GM10266 (cell line): ENCODE results near the gene CHMP4B.

Experiments used
- DNase-seq: peaks from one replicate; pipeline ENCODE4 v3.0.0; 2012; ENCODE audit errors: extremely low spot score
- TF ChIP-seq, protein P1 (sequence below): IDR thresholded peaks from 2 replicates; pipeline ENCODE4 v1.5.1; 2012; ENCODE audit warnings: mild to moderate bottlenecking, low read depth; ENCODE audit not compliant: control insufficient read depth, insufficient read depth; ENCODE audit errors: missing control alignments

Gene CHMP4B

DNA sequence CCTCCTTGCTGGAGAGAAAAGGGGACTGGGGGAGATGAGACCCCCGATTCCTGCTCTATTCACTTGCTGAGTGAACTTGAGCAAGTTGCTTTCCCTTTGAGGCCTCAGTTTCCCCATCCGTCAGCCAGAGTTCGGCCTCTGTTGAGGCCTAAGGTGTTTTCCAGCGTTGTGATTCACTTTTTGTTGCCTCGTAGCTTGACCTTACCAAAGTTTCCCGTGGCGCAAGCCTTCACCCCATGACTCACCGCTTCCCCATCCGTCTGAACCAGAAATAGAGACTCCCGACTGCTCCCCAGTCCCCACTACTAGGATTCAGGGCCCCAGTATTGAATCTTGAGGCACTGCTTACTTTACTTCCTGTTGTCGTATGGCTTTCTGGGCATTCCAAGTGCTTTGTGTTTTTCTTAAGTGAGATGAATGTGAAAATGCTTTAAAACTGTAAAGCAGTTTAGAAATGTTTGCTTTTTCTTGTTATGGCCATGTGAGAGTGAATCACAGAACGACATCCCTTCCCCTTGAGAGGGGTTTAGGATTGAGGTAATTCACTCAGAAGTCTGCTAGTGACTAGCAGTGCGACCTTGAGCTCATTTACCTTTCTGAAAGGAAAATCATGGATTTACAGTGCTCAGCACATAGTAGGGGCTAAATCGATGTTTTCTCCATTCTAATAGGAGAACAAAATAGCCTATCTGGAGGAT is 1.2 kb downstream of the CHMP4B start:
- no peak for DNase-seq
- TF ChIP-seq, protein P1, sequence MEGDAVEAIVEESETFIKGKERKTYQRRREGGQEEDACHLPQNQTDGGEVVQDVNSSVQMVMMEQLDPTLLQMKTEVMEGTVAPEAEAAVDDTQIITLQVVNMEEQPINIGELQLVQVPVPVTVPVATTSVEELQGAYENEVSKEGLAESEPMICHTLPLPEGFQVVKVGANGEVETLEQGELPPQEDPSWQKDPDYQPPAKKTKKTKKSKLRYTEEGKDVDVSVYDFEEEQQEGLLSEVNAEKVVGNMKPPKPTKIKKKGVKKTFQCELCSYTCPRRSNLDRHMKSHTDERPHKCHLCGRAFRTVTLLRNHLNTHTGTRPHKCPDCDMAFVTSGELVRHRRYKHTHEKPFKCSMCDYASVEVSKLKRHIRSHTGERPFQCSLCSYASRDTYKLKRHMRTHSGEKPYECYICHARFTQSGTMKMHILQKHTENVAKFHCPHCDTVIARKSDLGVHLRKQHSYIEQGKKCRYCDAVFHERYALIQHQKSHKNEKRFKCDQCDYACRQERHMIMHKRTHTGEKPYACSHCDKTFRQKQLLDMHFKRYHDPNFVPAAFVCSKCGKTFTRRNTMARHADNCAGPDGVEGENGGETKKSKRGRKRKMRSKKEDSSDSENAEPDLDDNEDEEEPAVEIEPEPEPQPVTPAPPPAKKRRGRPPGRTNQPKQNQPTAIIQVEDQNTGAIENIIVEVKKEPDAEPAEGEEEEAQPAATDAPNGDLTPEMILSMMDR = no peak

DNA sequence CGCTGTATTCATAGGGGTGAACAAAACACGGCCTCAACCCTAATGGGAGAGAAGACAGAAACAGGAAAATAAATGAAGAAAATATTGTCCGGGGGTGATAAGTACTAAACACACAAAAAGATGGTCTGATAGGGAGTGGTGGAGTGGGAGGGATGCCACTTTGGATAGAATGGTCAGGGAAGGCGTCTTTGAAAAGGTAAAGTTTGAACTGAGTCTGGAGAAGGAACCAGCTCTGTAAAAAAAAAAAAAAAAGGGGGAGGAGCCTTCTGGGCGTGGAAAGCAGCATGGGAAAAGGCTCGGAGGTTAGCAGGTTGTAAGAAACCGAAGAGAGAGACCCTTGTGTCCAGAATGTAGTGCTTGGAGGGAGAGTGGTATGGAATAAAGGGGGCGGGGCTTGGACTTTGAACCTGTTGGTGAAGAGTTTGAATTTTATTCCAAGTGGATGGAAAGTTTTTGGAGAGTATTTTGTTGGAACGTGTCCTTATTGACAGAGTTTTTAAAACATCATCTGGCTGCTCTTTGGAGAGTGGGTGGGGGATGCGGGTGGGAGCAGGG is 1.8 kb downstream of the CHMP4B start:
- TF ChIP-seq, protein P1 = no peak
- DNase-seq = no peak

DNA sequence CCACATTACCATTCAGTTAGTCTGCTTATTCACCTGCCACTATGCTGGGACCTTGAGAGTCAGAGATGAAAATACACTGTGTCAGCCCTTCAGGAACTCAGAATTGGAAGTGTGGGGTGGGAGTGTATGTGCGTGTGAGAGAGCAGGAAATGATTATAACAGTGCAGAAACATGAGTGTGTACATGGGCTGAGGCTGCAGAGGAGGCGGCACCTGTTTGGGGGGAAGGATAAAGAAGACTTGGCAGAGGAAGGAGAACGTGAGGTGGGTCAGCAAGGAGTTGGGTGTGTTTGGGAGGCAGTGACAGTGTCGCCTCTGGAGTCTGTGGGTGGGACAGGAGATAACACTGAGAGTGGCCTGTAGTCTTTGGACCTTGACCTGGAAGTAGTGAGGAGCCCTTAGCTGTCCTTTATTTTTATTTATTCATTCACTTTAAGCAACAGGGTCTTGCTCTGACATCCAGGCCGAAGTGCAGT is 3.1 kb downstream of the CHMP4B start:
- TF ChIP-seq, protein P1 = no peak
- no peak for DNase-seq

DNA sequence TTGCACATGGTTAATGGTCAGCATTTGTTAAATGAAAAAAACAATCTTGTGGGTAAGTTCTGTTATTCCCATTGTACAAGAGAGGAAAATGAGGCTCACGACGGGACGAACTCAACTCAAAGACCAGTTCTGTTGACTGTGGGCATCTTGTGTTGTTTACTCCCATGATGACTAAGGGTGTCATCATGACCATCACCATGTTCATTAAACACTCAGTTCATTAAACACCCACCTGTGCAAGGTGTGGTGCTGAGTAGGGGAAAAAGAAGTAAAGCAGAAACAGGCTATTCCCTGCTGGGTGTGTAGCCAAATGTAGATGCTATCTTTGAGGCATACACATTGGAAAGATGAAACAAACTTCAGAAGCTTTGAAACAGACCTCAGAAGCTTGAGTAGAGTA is 4.5 kb downstream of the CHMP4B start:
- TF ChIP-seq, protein P1 = no peak
- DNase-seq = no peak

DNA sequence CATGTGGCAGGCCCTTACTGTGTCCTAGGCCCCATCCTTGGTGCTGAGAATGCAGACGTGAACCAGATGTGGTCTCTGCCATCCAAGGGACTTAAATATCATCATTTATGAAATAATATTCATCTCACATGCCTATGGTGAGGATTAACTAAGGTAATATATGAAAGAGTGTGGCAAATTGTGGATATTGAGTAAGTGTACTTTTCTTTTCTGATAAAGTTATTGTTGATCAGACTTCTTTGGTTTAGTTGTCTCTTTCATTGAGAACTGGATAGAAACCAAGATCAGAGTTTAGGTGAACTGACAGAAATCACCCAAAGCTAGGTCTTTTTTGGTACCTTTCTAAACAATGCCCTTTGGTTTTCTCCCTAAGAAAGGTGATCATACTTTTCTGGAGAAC is 5.0 kb downstream of the CHMP4B start:
- DNase-seq = no peak
- TF ChIP-seq, protein P1 = no peak

DNA sequence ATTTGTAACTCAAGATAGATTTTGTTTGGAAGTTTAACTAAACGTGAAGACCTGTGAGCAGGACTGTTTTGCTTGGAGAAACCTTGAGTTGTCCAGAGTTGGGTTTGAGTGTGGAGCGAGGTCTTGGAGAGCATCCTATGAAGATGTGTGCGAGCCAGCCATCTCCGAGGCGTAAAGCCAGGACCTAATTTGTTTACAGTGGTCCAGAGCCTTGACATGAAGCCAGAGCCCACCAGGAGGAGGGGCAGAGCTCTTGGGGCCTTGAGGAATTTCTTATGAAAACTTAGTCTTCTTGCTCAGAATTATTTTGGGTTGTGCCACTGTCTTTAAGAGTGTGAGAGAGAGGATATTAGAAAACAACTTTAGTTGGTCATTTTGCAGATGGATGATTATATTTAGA is 6.3 kb downstream of the CHMP4B start:
- no peak for DNase-seq
- TF ChIP-seq, protein P1 = no peak

DNA sequence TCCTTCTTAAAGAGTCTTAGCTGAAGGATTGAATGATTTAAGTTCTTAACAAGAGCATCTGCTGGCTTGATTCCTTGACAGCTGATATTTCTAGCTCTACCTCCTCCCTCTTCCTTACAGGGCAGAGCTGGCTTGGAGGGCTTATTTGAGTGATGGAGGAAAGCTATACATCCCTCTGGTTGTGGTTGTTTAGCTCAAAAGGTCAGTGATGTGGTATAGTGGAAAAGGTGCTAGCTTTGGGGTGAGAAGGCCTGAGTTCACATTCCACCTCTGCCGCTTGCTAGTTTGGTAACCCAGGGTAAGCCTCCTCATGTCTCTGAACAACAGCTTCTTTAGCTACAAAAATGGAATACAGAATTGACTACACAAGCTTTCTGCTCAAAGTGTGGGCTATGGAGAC is 8.3 kb downstream of the CHMP4B start:
- TF ChIP-seq, protein P1 = no peak

More for the DNA sequence above, 8.3 kb downstream of the CHMP4B start:
- DNase-seq = no peak
